A549 (cell line): Measurements from ENCODE around the gene LDLRAD1.

ENCODE experiments used
- CHD2 ChIP-seq: fragments of 150-350 bp; IDR thresholded peaks from 2 replicates; pipeline ENCODE4 v1.6.1; 2014; ENCODE audit warnings: low read length; ENCODE audit not compliant: partially characterized antibody
- CTCF ChIP-seq: fragments of >200 bp; sonication (Bioruptor Twin); formaldehyde crosslinking; IDR thresholded peaks from 3 replicates; pipeline ENCODE4 v1.5.1; 2016
- ESRRA ChIP-seq: fragments of 150-350 bp; IDR thresholded peaks from 2 replicates; pipeline ENCODE4 v1.6.1; 2014; ENCODE audit warnings: mild to moderate bottlenecking, low read length, borderline replicate concordance
- POLR2A ChIP-seq: IDR thresholded peaks from 2 replicates; pipeline ENCODE4 v1.6.1; 2012; ENCODE audit warnings: mild to moderate bottlenecking, low read length
- RAD21 ChIP-seq, 2 experiments: fragments of >200 bp in 1 of 2; sonication (Bioruptor Twin) in 1 of 2; formaldehyde crosslinking in 1 of 2; IDR thresholded peaks in 1 of 2; conservative IDR thresholded peaks in 1 of 2; 2 replicates in 1 of 2; 3 replicates in 1 of 2; pipeline ENCODE4 v1.6.1; 2012 to 2018; ENCODE audit warnings: inconsistent platforms in 1 of 2

- no peak for TF ChIP-seq ESRRA
- TF ChIP-seq CTCF, result no peak
- no peak for TF ChIP-seq CHD2
- TF ChIP-seq RAD21 (conservative IDR thresholded peaks at IDR 0.05 in 1 of 2, IDR thresholded peaks at IDR 0.05 in 1 of 2), result no peak
- no peak for TF ChIP-seq POLR2A
Measured at GRCh38 chr1:54008876-54009275, 9.1 kb downstream of the LDLRAD1 start.
